GM12865 (cell line): ENCODE results near the gene CSF1R.

Experiments used
- DNase-seq: peaks from one replicate; pipeline ENCODE4 v3.0.0; 2010; ENCODE audit warnings: low read depth
- H3K4me3 ChIP-seq: 2 replicates; pipeline ENCODE4 v1.5.1; 2011; ENCODE audit warnings: mild to moderate bottlenecking, low read depth, low read length, control low read depth
- TF ChIP-seq, protein P1 (sequence below): IDR thresholded peaks from 2 replicates; pipeline ENCODE4 v1.5.1; 2011; ENCODE audit warnings: low read length, control low read depth, low read depth, inconsistent platforms; ENCODE audit not compliant: insufficient read depth; ENCODE audit errors: missing control alignments

Gene CSF1R

DNA sequence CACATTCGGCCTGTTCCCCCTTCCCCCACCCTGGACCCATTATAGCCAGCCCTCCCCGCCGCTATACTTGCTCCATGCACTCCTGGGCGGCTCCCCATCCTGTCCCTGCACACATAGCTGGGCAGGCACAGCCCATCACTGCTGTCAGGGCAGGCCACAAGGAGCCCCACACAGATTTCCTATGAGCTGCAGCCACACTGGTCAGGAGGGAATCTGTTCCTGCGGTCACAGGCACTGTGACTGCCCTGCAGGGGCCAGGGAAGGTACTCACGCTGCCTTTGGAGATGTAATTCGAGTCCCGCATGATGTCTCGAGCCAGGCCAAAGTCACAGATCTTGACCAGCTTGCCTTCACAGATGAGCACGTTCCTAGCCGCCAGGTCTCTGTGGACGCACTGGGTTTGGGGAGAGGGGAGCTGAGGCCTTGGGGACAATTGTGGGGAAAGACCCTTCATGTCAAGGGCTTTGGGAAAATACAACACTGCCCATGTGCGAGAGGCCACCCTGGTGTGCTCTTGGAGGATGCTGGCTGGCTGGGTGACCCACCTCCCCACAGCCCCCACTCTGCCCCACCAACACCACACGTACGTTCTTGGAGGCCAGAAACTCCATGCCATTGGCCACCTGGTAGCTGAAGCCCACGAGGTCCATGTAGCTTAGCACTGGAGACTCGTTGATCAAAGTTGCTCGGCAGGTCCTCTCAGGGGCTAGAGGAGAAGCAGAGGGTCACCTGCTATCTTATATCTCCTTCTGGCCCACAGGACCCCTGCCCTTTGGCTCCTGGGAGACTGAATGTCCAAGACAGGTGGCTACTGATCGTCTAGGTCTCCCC lies 34.5 kb upstream of the CSF1R start:
- H3K4me3 ChIP-seq, result no peak overlapping the region
- no peak for DNase-seq
- TF ChIP-seq, protein P1, sequence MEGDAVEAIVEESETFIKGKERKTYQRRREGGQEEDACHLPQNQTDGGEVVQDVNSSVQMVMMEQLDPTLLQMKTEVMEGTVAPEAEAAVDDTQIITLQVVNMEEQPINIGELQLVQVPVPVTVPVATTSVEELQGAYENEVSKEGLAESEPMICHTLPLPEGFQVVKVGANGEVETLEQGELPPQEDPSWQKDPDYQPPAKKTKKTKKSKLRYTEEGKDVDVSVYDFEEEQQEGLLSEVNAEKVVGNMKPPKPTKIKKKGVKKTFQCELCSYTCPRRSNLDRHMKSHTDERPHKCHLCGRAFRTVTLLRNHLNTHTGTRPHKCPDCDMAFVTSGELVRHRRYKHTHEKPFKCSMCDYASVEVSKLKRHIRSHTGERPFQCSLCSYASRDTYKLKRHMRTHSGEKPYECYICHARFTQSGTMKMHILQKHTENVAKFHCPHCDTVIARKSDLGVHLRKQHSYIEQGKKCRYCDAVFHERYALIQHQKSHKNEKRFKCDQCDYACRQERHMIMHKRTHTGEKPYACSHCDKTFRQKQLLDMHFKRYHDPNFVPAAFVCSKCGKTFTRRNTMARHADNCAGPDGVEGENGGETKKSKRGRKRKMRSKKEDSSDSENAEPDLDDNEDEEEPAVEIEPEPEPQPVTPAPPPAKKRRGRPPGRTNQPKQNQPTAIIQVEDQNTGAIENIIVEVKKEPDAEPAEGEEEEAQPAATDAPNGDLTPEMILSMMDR, result no peak

DNA sequence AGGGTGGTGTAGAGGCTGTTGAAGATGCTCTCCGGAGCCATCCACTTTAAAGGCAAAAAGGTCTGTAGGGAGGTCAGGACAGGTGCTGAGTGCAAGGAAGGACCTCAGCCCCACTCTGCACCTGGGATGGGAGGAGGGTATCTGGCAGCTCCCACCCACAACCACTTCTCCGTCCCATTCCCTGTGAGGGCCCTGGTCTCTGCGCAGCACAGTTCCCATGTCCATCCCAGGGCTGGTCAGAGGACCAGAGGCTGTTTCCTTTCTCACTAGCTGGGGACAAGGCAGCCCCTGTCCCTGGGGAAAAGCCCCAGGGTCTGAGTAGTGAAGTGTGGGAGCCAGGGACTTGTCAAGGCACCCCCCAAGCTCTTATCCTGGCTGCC lies 33.7 kb upstream of the CSF1R start:
- DNase-seq, result no peak
- H3K4me3 ChIP-seq, result no peak overlapping the region
- TF ChIP-seq, protein P1, result no peak

- TF ChIP-seq, protein P1, result peak; percentile 23
- peak; percentile 24 for DNase-seq
- no peak overlapping the region for H3K4me3 ChIP-seq
These were observed 33.2 kb upstream of the CSF1R start for GRCh38 chr5:150119421-150120061.

GRCh38 chr5:150118561-150119229 lies 32.3 kb upstream of the CSF1R start:
- no peak for DNase-seq
- no peak overlapping the region for H3K4me3 ChIP-seq
- TF ChIP-seq, protein P1, result no peak

DNA sequence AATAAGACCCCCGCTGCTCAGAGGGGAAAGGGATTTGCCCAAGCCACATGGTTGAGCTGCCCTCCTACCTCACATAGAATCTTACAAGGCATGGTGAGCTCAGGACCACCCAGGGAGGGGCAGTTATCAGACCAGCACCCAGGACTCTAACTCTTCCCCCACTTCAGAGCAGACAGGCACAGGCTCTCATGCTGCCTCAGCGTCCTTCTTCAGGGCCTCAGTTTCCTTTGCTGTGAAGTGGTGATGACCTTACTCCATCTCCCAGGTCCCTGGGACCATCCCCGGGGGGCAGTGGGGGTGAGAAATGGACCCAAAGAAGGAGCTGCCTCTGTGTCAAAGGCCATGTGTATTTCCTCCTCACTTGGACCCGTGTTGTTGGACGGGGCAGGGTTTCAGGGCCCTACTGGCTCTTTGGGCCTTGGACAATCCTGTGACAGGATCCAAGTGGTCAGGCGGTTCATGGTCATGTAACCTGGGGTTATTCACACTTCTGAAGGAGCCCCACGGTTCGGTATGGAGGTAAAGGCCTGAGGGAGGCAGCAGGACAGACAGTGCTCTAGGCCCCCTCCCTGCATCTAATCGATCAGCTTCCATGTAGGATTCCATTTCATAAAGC lies 31.7 kb upstream of the CSF1R start:
- H3K4me3 ChIP-seq, result no peak overlapping the region
- DNase-seq, result no peak
- TF ChIP-seq, protein P1, result no peak

DNA sequence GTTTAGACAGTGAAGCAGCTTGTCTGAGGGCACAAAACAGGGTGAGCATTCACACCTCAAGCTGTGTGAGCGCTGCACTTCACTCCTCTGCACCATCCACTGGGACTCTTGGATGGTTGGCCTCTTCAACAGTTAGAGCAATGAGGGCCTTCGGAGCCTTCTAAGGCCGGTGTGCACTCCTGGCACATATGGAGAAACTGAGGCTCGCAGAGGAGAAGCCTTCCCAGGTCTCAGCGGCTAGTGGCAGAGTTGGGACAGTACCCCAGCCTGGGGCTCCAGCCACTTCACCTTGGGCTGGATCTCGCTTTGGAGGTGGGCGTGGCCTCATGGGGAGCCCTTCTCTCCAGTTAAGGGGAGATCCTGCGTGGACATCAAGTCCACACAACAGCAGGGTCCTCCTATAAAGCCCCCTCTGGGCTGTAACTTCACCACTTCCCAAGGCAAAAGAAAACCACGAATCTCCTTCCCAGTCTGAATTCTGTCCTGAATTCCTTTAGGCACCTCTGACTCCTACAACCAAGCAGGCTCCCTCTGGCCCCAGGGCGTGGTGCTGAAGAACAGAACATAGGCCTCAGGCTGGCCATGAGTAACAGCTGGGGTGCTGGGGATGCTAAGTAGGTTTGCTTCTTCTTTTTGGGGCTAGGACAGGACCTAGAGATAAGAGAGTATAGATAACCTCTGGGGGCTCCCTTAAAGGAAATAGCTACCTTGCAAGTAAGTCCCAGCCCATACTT lies 30.5 kb upstream of the CSF1R start:
- DNase-seq, result no peak
- no peak overlapping the region for H3K4me3 ChIP-seq
- TF ChIP-seq, protein P1, result no peak
